ENCODE results near the gene EARS2.
"Not testable (repeated sequence)": the region's sequence is repeated elsewhere in the genome, so short reads cannot be mapped to it uniquely, and the experiment has no call there.

Gene EARS2

GRCh38 chr16:23527961-23528643, 29.0 kb downstream of the EARS2 start:
- no peak for DNase-seq

DNA sequence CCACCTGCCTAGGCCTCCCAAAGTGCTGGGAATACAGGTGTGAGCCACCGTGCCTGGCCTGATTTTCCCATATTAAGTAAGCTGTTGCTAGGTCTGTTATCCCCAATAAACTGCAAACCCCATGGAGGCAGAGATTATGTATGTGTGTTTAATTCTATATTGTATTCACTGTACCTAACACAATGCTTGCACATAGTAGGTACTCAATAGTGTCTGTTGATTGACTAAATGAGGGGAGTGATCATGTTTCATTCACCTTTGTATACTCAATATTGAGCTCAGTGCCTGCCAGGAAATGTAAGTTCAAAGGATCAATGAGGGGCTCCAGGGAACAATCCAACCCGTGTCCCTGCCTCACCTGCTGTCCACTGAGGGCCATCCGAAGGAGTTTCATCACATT, 32.3 kb downstream of the EARS2 start:
- no peak for DNase-seq

DNA sequence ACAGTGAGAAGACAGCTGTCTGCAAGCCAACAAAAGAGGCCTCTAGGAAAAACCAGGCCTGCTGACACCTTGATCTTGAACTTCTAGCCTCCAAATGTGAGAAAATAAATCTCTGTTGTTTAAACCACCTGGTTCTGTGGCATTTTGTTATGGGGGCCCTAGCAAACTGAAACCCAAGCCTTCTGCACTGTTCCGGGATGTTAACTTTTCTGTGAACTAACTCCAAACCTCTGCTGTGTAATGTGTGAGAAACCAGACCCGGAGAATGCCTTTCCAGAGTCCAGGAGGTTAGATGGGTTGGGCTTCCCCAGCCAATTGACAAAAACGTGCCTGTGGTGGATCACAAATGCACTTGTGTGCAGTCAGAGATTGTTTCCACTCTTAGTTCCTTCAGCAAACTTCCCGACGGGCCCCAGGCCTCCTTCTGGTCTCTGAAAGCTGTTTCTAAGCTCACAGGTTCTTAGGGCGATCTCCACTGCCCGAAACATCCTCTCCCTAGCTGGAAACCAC, 33.2 kb downstream of the EARS2 start:
- no peak for DNase-seq

DNA sequence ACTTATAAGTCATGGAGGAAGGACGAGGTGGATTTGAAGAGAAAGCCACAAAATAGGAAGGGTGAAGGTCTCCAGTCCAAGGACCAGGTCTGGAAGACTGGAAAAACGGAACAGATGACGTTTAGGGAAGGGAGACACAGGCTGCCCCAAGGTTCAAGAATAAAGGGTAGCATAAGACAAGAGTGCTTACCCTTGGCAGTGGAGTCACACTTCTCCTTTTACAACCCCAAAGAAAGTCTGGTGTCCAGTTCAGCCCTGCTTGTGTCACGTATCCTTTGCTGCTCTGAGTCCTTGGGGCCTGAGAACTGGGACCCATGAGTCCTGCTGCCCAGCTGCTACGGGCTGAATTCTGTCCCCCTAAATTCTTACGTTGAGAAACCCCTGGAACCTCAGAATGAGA, 33.8 kb downstream of the EARS2 start:
- DNase-seq = no peak

DNA sequence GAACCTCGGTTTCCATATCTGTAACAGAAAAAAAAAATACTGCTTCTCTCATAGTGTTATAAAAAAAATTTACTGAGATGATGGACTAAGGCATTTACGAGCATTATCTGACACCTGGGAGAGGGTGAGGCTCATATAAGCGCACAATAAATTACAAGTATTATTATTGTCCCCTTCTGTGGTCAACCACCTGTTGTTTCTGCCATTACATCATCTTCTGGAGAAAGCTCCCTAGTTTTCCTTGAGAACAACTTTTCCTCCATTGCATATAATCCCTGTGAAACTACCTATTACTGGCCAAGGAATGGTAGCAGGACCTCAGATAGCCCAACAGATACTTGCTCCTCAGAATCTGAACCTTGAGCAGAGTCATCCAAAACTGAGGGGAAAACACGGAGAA, 35.2 kb downstream of the EARS2 start:
- no peak for DNase-seq

DNA sequence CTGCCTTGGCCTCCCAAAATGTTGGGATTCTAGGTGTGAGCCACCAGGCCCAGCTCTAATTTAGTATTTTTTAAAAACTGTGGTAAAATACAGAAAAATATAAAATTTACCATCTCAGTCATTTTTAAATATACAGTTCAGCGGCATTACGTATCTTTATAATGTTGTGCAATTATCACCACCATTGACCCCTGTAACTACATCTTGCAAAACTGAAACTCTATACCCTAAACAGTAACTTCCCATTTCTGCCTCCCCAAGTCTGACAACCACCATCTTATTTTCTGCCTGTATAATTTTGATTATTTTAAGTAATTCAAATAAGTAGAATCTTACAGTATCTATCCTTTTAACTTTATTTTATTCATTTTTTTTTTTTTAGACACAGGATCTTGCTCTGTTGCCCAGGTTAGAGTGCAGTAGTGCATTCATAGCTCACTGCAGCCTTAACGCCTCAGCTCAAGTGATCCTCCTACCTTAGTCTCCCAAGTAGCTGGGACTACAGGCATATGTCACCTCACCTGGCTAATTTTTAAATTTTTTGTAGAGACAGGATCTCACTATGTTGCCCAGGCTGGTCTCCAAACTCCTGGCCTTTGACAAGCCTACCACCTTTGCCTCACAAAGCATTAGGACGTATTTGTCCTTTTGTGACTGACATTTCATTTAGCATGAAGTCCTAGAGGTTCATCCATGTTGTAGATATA, 36.0 kb downstream of the EARS2 start:
- DNase-seq = no peak

DNA sequence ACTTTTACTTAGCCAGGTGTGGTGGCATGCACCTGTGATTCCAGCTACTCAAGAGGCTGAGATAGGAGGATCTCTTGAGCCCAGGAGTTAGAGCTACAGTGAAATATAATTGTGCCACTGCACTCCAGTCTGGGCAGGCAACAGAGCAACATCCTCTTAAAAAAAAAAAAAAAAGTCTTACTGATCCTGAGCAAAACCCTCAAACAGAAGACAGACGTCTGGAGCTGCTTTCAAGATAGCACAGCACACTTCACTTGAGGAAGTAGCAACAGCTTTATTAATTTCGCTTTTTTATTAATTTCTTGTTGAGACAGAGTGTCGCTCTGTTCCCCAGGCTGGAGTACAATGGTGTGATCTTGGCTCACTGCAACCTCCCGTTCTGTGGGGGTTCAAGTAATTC, 36.6 kb downstream of the EARS2 start:
- DNase-seq = no peak

DNA sequence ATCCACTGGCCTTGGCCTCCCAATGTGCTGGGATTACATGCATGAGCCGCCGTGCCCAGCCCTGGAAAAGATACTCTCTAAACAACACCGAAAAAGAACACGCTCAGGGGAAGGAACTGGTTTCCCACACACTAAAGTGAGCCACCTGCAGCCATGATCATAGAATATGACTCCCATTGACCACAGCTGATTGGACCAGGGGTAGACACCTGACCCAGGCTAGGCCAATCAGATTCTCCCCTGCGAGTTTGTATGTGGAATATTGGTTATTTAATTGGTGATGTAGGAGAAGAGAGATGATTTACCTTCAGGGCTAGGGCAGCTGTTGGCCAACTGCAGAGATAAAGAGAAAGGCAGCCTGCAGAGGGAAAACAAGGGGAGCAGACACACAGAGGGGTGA, 37.9 kb downstream of the EARS2 start:
- DNase-seq = no peak

GRCh38 chr16:23518435-23518891, 38.7 kb downstream of the EARS2 start:
- no peak for DNase-seq

DNA sequence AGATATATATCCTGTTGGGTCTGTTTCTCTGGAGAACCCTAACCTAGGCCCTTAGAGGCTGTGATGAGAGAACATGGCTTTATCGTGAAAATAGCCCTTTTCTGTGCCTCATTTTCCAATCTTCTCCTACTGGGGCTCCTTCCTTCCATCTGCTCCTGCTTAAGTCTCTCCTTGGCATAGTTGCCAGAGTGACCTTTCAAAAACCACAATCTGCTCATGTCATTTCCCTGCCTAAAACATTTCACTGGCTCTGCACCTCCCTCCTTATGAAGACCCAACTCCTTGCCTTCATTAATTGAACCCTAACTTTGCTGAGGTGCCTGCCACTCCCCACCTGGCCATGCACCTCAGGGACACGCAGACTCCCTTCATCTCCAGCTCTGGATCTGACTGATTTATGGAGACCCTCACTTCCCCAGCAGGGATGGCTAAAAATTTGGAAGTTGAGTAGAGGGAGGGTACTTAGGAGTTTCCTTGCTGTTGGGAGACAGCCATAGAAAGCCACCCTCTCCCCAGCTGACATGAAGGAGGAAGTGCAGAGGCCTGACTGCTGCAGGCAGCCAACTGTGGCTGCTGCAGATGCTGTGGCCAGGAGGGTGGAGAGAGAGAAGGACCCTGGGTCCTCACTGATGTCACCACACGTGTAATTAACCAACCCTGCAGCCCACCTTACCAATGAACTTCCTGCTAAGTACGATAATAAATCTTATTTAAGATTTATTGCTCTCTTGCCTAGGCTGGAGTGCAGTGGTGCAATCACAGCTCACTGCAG, 40.6 kb downstream of the EARS2 start:
- no peak for DNase-seq

DNA sequence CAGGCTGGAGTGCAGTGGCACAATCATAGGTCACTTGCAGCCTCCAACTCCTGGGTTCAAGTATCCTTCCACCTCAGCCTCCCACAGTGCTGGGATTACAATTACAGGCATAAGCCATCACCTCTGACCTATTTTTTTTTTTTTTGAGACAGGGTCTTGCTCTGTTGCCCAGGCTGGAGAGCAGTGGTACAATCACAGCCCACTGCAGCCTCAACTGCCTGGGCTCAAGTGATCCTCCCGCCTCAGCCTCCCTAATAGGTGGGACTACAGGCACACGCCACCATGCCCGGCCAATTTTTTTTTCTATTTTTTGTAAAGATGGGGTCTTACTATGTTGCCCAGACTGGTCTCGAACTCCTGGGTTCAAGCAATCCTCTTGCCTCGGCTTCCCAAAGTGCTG, 41.3 kb downstream of the EARS2 start:
- DNase-seq = no peak

DNA sequence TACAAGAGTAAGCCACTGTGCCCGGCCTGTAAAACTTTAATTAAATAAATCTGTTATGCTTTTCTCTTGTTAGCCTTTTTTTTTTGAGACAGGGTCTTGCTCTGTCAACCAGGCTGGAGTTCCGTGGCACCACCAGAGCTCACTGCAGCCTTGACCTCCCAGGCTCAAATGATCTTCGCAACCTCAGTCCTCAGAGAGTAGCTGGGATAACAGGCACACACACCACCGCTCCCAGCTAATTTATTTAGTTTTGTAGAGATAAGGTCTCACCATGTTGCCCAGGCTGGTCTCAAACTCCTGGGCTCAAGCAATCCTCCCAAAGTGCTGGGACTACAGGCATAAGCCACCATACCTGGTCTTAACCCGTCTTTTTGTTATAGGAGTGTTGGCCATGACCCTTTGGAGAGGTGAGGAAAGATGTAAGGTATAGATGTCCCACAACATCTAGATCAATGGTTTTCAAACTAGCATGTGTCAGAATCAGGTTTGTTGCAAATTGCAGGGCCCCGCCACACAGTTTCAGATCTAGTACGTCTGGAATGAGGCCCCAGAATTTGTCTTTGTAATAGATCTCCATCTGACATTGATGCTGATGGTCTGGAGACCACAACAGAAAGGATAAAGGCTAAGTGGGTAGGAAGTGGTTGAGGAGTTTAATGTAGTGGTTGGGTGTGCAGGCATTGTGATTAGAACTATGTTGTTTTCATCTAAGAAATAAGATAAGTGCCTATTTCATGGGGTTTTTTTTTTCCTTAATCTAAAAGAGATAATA, 42.6 kb downstream of the EARS2 start:
- DNase-seq = no peak

DNA sequence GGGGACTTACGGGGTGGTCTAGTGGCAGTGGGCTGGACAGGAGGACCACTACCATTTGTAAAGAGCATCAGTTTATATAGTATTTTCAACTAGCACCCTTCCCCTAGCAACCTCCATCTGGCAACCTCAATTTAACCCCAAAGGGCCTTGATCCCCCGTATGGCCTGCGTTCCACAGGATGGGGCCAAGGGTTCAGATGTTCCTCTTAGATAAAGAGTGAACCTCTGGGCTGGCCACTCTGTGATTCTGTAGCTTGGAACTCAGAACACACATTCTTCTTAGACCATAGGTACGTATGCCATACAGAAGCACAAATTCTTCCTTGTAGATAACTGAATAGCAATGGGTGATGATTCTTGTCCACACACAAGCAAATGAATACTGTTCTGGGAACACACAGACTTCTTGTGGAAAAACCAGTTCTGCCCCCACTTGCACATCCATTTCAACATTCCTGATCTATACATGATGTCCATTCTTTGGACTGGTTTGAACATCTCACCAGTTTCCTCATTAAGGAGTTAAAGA, 44.9 kb downstream of the EARS2 start:
- no peak for DNase-seq

- DNase-seq = no peak
These were observed 45.4 kb downstream of the EARS2 start for GRCh38 chr16:23511731-23512130.

DNA sequence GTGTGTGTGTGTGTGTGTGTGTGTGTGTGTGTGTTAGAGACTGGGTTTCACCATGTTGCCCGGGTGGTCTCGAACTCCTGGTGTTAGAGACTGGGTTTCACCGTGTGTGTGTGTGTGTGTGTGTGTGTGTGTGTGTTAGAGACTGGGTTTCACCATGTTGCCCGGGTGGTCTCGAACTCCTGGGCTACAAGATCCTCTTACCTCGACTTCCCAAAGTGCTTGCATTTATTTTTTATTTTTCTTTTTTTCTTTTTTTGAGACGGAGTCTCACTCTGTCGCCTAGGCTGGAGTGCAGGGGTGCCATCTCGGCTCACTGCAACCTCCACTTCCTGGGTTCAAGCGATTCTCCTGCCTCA, 46.3 kb downstream of the EARS2 start:
- not testable (repeated sequence) for DNase-seq

DNA sequence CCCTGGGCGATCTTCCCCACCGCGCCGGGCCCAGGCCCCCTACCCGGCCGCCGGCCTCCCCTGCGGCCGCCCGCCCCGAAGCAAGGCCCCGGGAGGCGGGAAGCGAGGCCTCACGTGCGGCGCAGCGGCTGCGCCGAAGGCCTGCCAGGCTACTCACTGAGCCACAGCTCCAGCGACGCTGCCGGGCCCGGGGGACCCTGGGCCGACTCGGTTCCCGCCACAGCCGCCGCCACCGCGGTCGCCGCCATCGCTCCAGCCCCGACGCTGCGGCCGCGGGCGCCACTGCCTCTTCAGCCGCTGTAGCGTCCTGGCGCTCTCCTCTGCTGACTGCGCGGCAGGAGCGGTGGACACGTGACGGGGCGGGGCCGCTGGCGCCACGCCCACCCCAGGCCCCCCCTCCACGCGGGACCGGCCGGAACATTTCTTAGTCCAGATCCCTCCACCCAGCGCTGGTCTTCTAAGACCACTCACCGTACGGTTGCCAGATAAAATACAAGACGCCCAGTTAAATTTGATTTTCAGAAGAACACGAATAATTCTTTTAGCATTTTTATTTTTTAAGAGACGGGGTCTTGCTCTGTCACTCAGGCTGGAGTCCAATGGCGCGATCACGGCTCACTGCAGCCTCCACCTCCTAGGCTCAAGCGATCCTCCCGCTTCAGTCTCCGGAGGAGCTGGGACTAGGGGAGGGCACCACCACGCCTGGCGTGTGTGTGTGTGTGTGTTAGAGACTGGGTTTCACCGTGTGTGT, 46.8 kb downstream of the EARS2 start, which contains the start of gene GGA2:
Gene GGA2, minus strand, starts transcription at position 331 of the 751 bp plus-strand sequence. Its CDS starts 83 bp downstream, at position 248.
- peak; percentile 84 for DNase-seq

DNA sequence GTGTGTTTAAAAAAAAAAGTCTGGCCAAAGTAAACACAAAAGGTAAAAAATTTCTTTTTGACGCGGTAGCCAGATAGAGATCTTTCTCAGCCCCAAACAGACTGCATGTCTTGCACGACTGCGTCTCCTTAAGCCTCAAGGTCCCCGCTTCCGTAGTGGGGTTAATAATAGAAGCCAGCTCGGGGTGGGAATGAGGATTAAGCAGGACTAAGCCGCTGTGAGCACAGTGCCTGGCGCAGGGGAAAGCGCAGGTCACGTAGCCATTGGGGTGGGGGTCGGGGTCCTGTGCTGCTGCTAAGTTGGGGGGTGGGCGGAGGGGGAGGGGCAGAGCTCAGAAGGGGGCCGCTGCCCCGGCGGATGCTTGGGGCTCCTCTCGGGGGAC, 47.4 kb downstream of the EARS2 start:
- DNase-seq = peak; percentile 25

DNA sequence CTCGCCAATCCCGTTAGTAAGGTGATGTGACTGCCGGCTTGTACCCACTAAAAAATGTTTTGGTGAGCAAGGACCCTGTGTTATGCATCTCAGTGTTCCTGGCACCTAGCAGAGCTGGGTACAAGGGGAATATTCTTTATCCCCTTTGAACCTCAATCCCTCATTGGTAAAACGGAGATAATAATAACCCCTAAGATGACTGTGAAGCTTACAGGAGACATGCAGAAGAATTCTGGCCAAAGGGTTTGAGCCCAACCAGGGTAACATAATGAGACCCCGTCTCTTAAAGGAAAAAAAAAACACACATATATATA, 47.8 kb downstream of the EARS2 start:
- no peak for DNase-seq

DNA sequence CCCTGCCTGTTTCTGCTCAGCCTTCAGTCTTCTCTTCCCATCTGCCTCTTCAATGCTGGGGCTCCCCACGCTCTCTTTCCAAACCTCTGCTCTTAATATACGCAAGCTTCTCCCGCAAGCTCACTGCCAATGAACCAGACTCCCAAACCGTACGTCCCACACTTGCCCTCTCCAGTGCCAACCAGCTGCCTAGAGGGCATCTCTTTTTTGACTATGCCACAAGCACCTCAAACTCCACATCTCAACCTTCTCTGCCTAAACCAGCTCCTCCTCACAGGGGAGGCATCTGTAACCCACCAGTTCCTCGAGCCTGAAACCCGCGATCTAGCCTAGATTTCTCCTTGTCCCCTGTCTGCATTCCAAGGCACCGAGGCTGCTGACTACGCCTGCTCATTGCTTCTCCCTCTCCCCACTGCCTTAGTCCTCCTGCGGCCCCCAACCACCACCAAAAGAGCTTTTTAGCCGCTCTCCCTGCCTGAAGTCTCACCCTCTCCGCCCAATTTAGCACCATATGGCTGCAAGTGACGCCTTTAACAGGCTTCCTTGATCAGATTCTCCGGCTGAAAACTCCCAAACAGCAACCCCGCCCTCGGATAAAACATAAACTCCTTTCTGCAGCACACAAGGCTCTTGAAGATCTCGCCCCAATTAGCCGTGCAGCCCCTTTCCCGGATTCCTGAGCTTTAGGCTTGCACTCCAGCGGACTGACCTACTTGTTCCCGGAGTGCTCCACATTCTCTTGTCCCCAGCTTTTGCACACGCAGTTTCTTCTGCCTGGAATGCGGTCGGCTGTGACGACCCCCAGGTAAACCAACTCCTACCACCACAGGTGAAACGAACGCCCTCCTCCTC, 48.3 kb downstream of the EARS2 start:
- DNase-seq = peak; percentile 10

DNA sequence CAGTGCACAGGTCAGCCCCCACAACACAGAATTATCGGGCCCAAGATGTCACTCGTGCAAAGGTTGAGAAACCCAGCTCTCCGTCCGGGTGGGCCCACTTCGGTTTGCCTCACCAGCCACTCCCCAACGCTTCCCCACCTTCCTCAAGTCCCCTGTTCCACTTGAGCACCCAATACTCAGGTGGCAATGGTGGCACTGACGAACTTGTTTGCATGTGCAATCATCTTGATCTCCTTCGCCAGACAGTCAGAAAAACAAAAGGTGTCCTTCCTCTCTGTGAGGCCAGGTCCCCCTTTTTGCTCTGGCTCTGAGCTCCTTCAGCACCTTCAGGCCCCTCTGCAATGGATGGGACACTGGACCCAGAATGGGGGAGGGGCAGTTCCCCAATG, 50.5 kb downstream of the EARS2 start:
- DNase-seq = no peak
